HG03066 (cell line): ENCODE results near the gene CDK8.
A peak's percentile ranks its signal among the peaks of the same experiment; 100 is the strongest.

Experiments used
- ATAC-seq: cut with Tn5 transposase; IDR thresholded peaks from one replicate; pipeline ENCODE4 v1.9.1; 2021; ENCODE audit warnings: low read depth; ENCODE audit not compliant: unreplicated experiment

CDK8 gene

GRCh38 chr13:26253787-26254582, at the start of gene CDK8:
TSS of gene CDK8 (plus strand) at chr13:26254129. CDS start at chr13:26254642, 513 bp downstream.
- ATAC-seq: peak; percentile 82

GRCh38 chr13:26208287-26208686, 45.6 kb upstream of the CDK8 start:
- ATAC-seq: no peak

- no peak for ATAC-seq
Observed at GRCh38 chr13:26213345-26213744, 40.6 kb upstream of the CDK8 start.

- no peak for ATAC-seq
Observed at GRCh38 chr13:26213982-26214381, 39.9 kb upstream of the CDK8 start.

GRCh38 chr13:26216042-26216441, 37.9 kb upstream of the CDK8 start:
- ATAC-seq: no peak

- no peak for ATAC-seq
Observed at GRCh38 chr13:26219726-26220125, 34.2 kb upstream of the CDK8 start.

- ATAC-seq: no peak
Observed at GRCh38 chr13:26220575-26220974, 33.4 kb upstream of the CDK8 start.

GRCh38 chr13:26221399-26221720, 32.6 kb upstream of the CDK8 start:
- ATAC-seq: peak; percentile 19

- ATAC-seq: peak; percentile 97
Observed at GRCh38 chr13:26221721-26222519, 32.0 kb upstream of the CDK8 start, which contains the start of gene RNF6. TSS of gene RNF6 (minus strand) at chr13:26222314. CDS start at chr13:26219649, 2,665 bp downstream.

GRCh38 chr13:26222520-26223046, 31.3 kb upstream of the CDK8 start:
- ATAC-seq: peak; percentile 40

GRCh38 chr13:26225896-26226617, 27.9 kb upstream of the CDK8 start:
- ATAC-seq: no peak

GRCh38 chr13:26227166-26227971, 26.6 kb upstream of the CDK8 start:
- ATAC-seq: no peak

GRCh38 chr13:26228096-26228495, 25.8 kb upstream of the CDK8 start:
- no peak for ATAC-seq

GRCh38 chr13:26229080-26229615, 24.8 kb upstream of the CDK8 start:
- ATAC-seq: no peak

GRCh38 chr13:26230703-26231102, 23.2 kb upstream of the CDK8 start:
- no peak for ATAC-seq

GRCh38 chr13:26236296-26236695, 17.6 kb upstream of the CDK8 start:
- no peak for ATAC-seq

GRCh38 chr13:26246154-26246553, 7.8 kb upstream of the CDK8 start:
- no peak for ATAC-seq

- no peak for ATAC-seq
Observed at GRCh38 chr13:26247011-26247410, 6.9 kb upstream of the CDK8 start.

GRCh38 chr13:26247608-26248007, 6.3 kb upstream of the CDK8 start:
- ATAC-seq: no peak

GRCh38 chr13:26249551-26249950, 4.4 kb upstream of the CDK8 start:
- ATAC-seq: no peak
